ENCODE data around the gene CLDN16. TPM values are rescaled to one million over a fixed set of nuclear protein-coding genes. Genes with fewer than 3 reads are reported as not detected.

The CLDN16 gene
- total RNA-seq, 4 donors from 2014 or later: 0.27 to 3.3 (median 0.47) TPM

DNA sequence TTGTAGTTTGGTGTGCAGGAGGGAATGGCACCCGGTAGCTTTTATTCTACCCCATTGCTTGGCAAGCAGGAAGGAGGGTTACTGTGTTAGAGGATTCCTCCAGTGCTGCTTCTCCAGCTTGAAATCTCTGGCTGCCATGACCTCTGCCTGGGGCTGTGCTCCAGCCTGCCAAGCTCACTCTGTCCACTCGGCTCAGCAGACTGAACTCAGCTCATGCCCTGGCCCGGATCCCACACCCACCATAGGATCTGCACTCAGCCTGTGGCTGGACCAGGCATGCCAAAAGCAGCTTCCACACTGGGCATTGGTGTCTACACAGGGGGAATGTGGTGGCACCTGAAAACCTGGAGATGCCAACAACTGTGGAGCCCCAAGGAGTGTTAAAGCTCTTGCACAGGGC lies 26.3 kb downstream of the CLDN16 start:
- Histone ChIP-seq H3K27ac (no peak overlapping the region), H3K4me1 (no peaks in the 10 kb centered on the region), H3K4me3 (replicated peaks in 1 of 3) (no peak overlapping the region), H3K9me3 (no peaks in the 10 kb centered on the region), H3K36me3 (no peaks in the 10 kb centered on the region), H3K27me3 (no peaks in the 10 kb centered on the region)
- intact Hi-C loops (cut with DNase I): no loop called here
- no peak for DNase-seq
- WGBS, 2 donors: 74 to 80% methylated on average over 3 of the region's 3 CpGs
- no peak for TF ChIP-seq POLR2A (IDR thresholded peaks at IDR 0.05)
- TF ChIP-seq, protein P1, sequence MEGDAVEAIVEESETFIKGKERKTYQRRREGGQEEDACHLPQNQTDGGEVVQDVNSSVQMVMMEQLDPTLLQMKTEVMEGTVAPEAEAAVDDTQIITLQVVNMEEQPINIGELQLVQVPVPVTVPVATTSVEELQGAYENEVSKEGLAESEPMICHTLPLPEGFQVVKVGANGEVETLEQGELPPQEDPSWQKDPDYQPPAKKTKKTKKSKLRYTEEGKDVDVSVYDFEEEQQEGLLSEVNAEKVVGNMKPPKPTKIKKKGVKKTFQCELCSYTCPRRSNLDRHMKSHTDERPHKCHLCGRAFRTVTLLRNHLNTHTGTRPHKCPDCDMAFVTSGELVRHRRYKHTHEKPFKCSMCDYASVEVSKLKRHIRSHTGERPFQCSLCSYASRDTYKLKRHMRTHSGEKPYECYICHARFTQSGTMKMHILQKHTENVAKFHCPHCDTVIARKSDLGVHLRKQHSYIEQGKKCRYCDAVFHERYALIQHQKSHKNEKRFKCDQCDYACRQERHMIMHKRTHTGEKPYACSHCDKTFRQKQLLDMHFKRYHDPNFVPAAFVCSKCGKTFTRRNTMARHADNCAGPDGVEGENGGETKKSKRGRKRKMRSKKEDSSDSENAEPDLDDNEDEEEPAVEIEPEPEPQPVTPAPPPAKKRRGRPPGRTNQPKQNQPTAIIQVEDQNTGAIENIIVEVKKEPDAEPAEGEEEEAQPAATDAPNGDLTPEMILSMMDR (IDR thresholded peaks at IDR 0.05): no peak

DNA sequence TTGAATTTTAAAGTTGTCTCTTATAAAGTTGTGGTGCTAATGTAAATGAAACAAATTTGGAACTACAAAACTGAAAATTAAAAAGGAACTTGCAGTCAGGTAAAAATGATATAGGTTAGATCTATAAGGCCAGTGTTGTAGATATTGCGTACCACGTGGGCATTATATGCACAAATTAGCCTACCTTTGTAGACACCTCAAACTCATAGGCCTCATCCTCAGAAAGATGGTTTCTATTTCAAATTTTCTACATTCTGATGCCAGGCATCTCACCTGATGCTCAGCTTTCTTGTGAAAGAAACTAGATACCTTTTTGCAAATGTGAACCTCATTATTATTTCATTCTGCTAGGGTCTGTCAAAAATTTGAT lies 36.1 kb downstream of the CLDN16 start:
- WGBS, 2 donors: 61 to 66% methylated on average over 2 of the region's 2 CpGs
- H3K4me3 ChIP-seq (replicated peaks in 1 of 3): no peak overlapping the region
- DNase-seq: no peak
- no peaks in the 10 kb centered on the region for H3K9me3 ChIP-seq
- H3K36me3 ChIP-seq: no peaks in the 10 kb centered on the region
- TF ChIP-seq, protein P1 (IDR thresholded peaks at IDR 0.05): no peak
- no peak for TF ChIP-seq POLR2A (IDR thresholded peaks at IDR 0.05)
- no peaks in the 10 kb centered on the region for H3K27me3 ChIP-seq
- H3K4me1 ChIP-seq: no peaks in the 10 kb centered on the region
- intact Hi-C loops (cut with DNase I): loop anchor here (5.0 to 10.0 kb wide), 2 partner anchors 197 to 459 kb away; no protein-coding TSS in a partner anchor
- H3K27ac ChIP-seq: no peak overlapping the region

DNA sequence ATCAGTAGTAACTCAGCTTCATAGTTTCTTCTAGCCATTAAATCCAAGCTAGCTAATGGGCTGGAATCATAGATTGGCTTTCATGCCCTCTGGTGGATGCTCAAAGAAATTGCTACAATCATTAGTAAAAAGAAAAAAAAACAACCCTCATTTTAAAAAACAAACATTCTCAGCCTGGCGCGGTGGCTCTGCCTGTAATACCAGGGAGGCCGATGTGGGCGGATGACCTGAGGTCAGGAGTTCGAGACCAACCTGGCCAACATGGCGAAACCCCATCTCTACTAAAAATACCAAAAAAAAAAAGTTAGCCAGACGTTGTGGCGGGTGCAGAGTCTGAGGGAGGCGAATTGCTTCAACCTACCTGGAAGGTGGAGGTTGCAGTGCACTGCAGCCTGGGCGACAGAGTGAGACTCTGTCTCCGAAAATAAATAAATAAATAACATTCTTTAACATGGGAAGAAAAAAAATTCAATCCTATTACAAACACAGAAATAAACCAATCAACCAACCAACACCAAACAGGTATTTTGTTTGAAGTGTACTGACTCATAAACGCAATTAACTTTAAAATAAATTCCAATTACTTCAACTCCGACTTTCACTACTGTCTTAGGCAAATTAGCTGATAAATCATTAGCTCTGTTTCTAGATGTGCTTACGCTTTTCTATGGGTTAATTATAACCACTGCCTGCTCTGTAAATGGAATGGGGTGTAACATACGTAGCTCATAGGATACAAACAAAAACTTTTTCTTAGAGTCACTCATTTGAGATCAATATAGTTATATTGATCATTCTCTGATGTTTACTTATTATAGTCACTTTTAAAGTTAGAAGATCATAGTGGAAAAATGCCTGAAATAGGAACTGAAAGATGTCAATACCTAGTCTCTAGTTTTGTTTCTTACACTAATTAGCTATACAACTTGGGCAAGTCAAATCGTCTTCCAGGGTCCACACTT lies 36.8 kb downstream of the CLDN16 start:
- Histone ChIP-seq H3K36me3 (no peaks in the 10 kb centered on the region), H3K4me3 (replicated peaks in 1 of 3) (no peak overlapping the region), H3K27me3 (no peaks in the 10 kb centered on the region), H3K4me1 (no peaks in the 10 kb centered on the region), H3K9me3 (no peaks in the 10 kb centered on the region), H3K27ac (no peak overlapping the region)
- TF ChIP-seq POLR2A (IDR thresholded peaks at IDR 0.05): no peak
- TF ChIP-seq, protein P1 (IDR thresholded peaks at IDR 0.05): peak; percentile 42 to 93 (median 68)
- peak; percentile 58 to 65 for DNase-seq
- intact Hi-C loops (cut with DNase I): loop anchor here (5.0 to 10.0 kb wide), 2 partner anchors 197 to 460 kb away; no protein-coding TSS in a partner anchor
- 41 to 42% methylated on average over 16 of the region's 16 CpGs for WGBS, 2 donors

DNA sequence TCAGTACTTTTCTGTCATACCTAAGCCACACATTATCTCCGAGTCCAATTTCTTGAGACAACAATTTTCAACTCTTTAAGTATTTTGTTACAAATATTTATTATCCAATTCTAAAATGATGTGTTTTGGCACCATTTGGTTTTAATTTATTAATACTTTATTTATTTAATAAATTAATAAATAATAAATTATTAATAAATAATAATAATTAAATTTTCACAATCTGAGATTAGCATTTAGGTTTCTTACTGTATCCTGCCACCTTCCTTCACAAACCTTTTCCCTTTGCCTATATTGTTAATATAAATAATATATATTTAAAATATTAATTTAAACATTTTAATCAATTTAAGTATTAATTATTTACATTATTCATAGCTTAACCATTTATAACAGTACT lies 37.9 kb downstream of the CLDN16 start:
- no peak for TF ChIP-seq POLR2A (IDR thresholded peaks at IDR 0.05)
- TF ChIP-seq, protein P1 (IDR thresholded peaks at IDR 0.05): no peak
- no peak for DNase-seq
- Histone ChIP-seq H3K27ac (no peak overlapping the region), H3K9me3 (no peaks in the 10 kb centered on the region), H3K27me3 (no peaks in the 10 kb centered on the region), H3K4me3 (replicated peaks in 1 of 3) (no peak overlapping the region), H3K36me3 (no peaks in the 10 kb centered on the region), H3K4me1 (no peaks in the 10 kb centered on the region)
- intact Hi-C loops (cut with DNase I): loop anchor here (10.0 kb wide), 1 partner anchor 461 kb away; no protein-coding TSS in a partner anchor
- 92 to 97% methylated on average over 1 of the region's 1 CpG for WGBS, 2 donors
